ENCODE measurements around the gene C2CD2L. TPM values are rescaled to one million over a fixed set of nuclear protein-coding genes. Genes with fewer than 3 reads are reported as not detected.

C2CD2L gene
- total and polyA plus RNA-seq, 2 of the 4 experiments (the other 2 are of a cell fraction), result 2.2 to 8.7 TPM

DNA sequence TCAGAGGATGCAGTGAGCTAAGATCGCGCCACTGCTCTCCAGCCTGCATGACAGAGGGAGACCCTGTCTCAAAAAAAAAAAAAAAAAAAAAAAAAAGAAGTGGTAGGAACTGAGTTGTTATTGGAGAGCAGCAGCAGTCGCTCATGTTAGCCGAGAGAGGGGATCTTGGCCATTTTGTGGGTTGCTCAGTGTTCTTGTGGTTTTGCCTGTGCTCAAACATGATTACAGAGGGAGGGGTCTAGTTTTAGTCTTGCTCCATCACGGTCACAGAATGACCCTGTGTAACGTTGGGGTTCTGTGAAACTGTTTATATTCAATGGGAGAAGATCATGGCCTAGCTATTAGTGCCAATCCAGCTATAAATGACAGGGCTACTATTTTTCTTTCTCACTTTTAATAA is 7.4 kb upstream of the C2CD2L start:
- H3K4me1 ChIP-seq (ENCODE audit: control insufficient read depth, insufficient read depth, low read length), result peaks cover 5% of the 10 kb centered on the region
- no peak overlapping the region for H4K91ac ChIP-seq (ENCODE audit: insufficient read depth, low read depth, low read length)
- H3K9ac ChIP-seq (ENCODE audit: low read depth, low read length), result no peak overlapping the region
- no peak overlapping the region for H3K14ac ChIP-seq (replicated peaks; ENCODE audit: low read depth, low read length)
- H3K4me2 ChIP-seq (ENCODE audit: low read depth, low read length), result no peak overlapping the region
- dilution Hi-C loops (cut with HindIII; ENCODE audit: low sequenced_read_pairs, unreplicated experiment), result no loop called here
- no peak overlapping the region for H4K8ac ChIP-seq (ENCODE audit: low read depth in 2 of 2, low read length in 2 of 2)
- WGBS, 2 experiments (ENCODE audit: extremely low coverage in 2 of 2, insufficient read length in 1 of 2), result 95% methylated on average over 4 of the region's 6 CpGs; no CpG with 5 or more reads in 1 of the 2 experiments
- no peaks in the 10 kb centered on the region; the same call in 1 of the 2 replicates for H4K20me1 ChIP-seq (ENCODE audit: insufficient read depth, low read length)
- H3K18ac ChIP-seq (ENCODE audit: low read depth, low read length), result no peak overlapping the region
- H3K4ac ChIP-seq (ENCODE audit: low read depth, low read length), result no peak overlapping the region
- H2AK9ac ChIP-seq (replicated peaks; ENCODE audit: low read depth, low read length, poor library complexity), result no peak overlapping the region
- H3K36me3 ChIP-seq (ENCODE audit: control insufficient read depth, insufficient read depth, low read length), result peaks cover 14% of the 10 kb centered on the region
- peaks cover 6% of the 10 kb centered on the region; the same call in 1 of the 2 replicates for H3K9me1 ChIP-seq (ENCODE audit: insufficient read depth, low read length)
- DNase-seq, result no peak
- no peaks in the 10 kb centered on the region for H3K27me3 ChIP-seq (ENCODE audit: control insufficient read depth, insufficient read depth, low read length)
- no peak overlapping the region for H3K23ac ChIP-seq (ENCODE audit: low read depth, low read length)
- TF ChIP-seq SMC3 (IDR thresholded peaks at IDR 0.05; ENCODE audit: low read depth, low read length), result no peak
- no peak for TF ChIP-seq MXI1 (IDR thresholded peaks at IDR 0.05; ENCODE audit: borderline replicate concordance, low read depth, low read length)
- TF ChIP-seq MAZ (IDR thresholded peaks at IDR 0.05; ENCODE audit: borderline replicate concordance, low read depth, low read length), result no peak
- TF ChIP-seq RAD21 (IDR thresholded peaks at IDR 0.05; ENCODE audit: low read length), result no peak
- no peak for TF ChIP-seq RFX5 (IDR thresholded peaks at IDR 0.05; ENCODE audit: low read depth, low read length)
- TF ChIP-seq USF2 (IDR thresholded peaks at IDR 0.05; ENCODE audit: low read depth, low read length), result no peak
- TF ChIP-seq MAFK (IDR thresholded peaks at IDR 0.05; ENCODE audit: low read depth, low read length), result no peak
- TF ChIP-seq CEBPB (IDR thresholded peaks at IDR 0.05; ENCODE audit: low read depth, low read length), result no peak
- no peak for TF ChIP-seq POLR2A (IDR thresholded peaks at IDR 0.05; ENCODE audit: low read depth, low read length)
- TF ChIP-seq FOS (IDR thresholded peaks at IDR 0.05; ENCODE audit: low read depth, low read length), result no peak
- no peak for TF ChIP-seq NFE2L2 (IDR thresholded peaks at IDR 0.05; ENCODE audit: low read depth, low read length)
- TF ChIP-seq, protein P1, sequence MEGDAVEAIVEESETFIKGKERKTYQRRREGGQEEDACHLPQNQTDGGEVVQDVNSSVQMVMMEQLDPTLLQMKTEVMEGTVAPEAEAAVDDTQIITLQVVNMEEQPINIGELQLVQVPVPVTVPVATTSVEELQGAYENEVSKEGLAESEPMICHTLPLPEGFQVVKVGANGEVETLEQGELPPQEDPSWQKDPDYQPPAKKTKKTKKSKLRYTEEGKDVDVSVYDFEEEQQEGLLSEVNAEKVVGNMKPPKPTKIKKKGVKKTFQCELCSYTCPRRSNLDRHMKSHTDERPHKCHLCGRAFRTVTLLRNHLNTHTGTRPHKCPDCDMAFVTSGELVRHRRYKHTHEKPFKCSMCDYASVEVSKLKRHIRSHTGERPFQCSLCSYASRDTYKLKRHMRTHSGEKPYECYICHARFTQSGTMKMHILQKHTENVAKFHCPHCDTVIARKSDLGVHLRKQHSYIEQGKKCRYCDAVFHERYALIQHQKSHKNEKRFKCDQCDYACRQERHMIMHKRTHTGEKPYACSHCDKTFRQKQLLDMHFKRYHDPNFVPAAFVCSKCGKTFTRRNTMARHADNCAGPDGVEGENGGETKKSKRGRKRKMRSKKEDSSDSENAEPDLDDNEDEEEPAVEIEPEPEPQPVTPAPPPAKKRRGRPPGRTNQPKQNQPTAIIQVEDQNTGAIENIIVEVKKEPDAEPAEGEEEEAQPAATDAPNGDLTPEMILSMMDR (conservative IDR thresholded peaks at IDR 0.05; ENCODE audit: low read depth, low read length), result no peak
- no peak for TF ChIP-seq CHD1 (IDR thresholded peaks at IDR 0.05; ENCODE audit: low read depth, low read length)
- no peak for TF ChIP-seq ELK1 (IDR thresholded peaks at IDR 0.05; ENCODE audit: borderline replicate concordance, low read depth, low read length)
- no peak for TF ChIP-seq BHLHE40 (IDR thresholded peaks at IDR 0.05; ENCODE audit: low read depth, low read length)
- no peak for TF ChIP-seq RCOR1 (IDR thresholded peaks at IDR 0.05; ENCODE audit: insufficient replicate concordance, low read length)
- in situ Hi-C loops (cut with MboI; ENCODE audit: low sequenced_read_pairs), result loop anchor here (5.0 kb wide), 1 partner anchor 98 kb away; no protein-coding TSS in a partner anchor
- no peak overlapping the region for H3K56ac ChIP-seq (ENCODE audit: extremely low read depth, insufficient read depth, low read length)
- no peak overlapping the region for H2AFZ ChIP-seq (replicated peaks; ENCODE audit: low read length, poor library complexity)
- no peak overlapping the region for H3K4me3 ChIP-seq (ENCODE audit: insufficient read depth, low read depth, low read length)
- no peak overlapping the region for H2BK15ac ChIP-seq (ENCODE audit: low read depth, low read length)
- ChIA-PET CTCF (interaction anchor here (0.9 kb wide), 1 partner anchor 32 kb away, joined by 5 read pairs; the partner anchor contains the start of gene VPS11), POLR2A (ENCODE audit: unreplicated experiment) (no interaction called here)
- H2BK120ac ChIP-seq (ENCODE audit: low read depth, low read length), result no peak overlapping the region
- H2AK5ac ChIP-seq (ENCODE audit: low read depth, low read length), result no peak overlapping the region
- H2BK20ac ChIP-seq (ENCODE audit: low read depth, low read length), result no peak overlapping the region
- no peak overlapping the region for H2BK5ac ChIP-seq (ENCODE audit: low read depth, low read length, poor library complexity, severe bottlenecking)
- ATAC-seq (ENCODE audit: low read depth), result no peak
- no peaks in the 10 kb centered on the region for H3K9me3 ChIP-seq (ENCODE audit: control insufficient read depth, insufficient read depth, low read length)
- no peak overlapping the region for H3K27ac ChIP-seq (ENCODE audit: insufficient read depth, low read length)
- H4K5ac ChIP-seq (ENCODE audit: low read depth, low read length), result no peak overlapping the region
- no TSS peak for BruUV-seq (replicated peaks)
- intact Hi-C loops (cut with micrococcal nuclease), result loop anchor here (10.0 kb wide), 1 partner anchor 375 kb away; no protein-coding TSS in a partner anchor
- peaks cover 18 to 46% of the 10 kb centered on the region in 2 experiments for H3K79me1 ChIP-seq (ENCODE audit: low read depth in 1 of 2, low read length in 2 of 2)
